HL-60 (cell line): Measurements from ENCODE around the gene NANOS2.
A peak's percentile ranks its signal among the peaks of the same experiment; 100 is the strongest.

Experiments used
- DNase-seq, 2 experiments: peaks; one replicate each; pipeline ENCODE4 v3.0.0-alpha.2; 2010 to 2020; ENCODE audit warnings: low read depth in 1 of 2, low spot score in 1 of 2
- H3K27ac ChIP-seq: fragments of 250-450 bp; sonication (Bioruptor Pico); replicated peaks from 2 replicates; pipeline ENCODE4 v1.5.1; 2020; ENCODE audit warnings: mild to moderate bottlenecking, moderate library complexity
- H3K27me3 ChIP-seq: fragments of 250-450 bp; sonication (Bioruptor Pico); 2 replicates; pipeline ENCODE4 v1.5.1; 2021; ENCODE audit warnings: mild to moderate bottlenecking, moderate library complexity; ENCODE audit not compliant: insufficient read depth, poor library complexity, severe bottlenecking
- H3K4me3 ChIP-seq: replicated peaks from 2 replicates; pipeline ENCODE4 v1.5.1; 2011; ENCODE audit warnings: mild to moderate bottlenecking, control low read depth, low read length; ENCODE audit not compliant: insufficient read depth
- GABPA ChIP-seq: IDR thresholded peaks from 2 replicates; pipeline ENCODE4 v1.6.1; 2012; ENCODE audit warnings: low read depth
- POLR2AphosphoS5 ChIP-seq: IDR thresholded peaks from 2 replicates; pipeline ENCODE4 v1.6.1; 2012; ENCODE audit warnings: low read depth
- SPI1 ChIP-seq: IDR thresholded peaks from 2 replicates; pipeline ENCODE4 v1.6.1; 2012; ENCODE audit warnings: low read depth, mild to moderate bottlenecking, borderline replicate concordance
- TF ChIP-seq, protein P1 (sequence below): IDR thresholded peaks from one replicate; pipeline ENCODE4 v1.5.1; 2011; ENCODE audit warnings: low read length, control low read depth, inconsistent platforms; ENCODE audit not compliant: insufficient read depth
- TF ChIP-seq, protein P2 (sequence below): IDR thresholded peaks from 2 replicates; pipeline ENCODE4 v1.6.1; 2012; ENCODE audit warnings: low read depth; ENCODE audit not compliant: insufficient replicate concordance

Gene NANOS2

DNA sequence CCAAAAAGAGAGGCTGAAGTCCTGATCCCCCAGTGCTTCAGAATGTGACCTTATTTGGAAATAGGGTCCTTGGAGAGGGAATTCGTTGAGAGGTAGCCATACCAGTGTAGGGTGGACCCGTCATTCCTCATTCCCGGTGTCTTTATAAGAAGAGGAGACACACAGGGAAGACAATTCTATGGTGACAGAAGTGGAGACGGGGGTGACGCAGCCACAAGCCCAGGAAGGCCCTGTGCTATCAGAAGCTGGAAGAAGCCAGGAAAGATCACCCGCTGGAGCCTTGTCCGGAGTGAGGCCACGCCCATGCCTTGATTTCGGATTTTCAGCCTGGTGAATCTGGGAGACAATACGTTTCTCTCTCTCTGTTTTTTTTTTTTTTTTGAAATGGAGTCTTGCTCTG, 9.6 kb downstream of the NANOS2 start:
- TF ChIP-seq SPI1, result no peak
- TF ChIP-seq, protein P1, sequence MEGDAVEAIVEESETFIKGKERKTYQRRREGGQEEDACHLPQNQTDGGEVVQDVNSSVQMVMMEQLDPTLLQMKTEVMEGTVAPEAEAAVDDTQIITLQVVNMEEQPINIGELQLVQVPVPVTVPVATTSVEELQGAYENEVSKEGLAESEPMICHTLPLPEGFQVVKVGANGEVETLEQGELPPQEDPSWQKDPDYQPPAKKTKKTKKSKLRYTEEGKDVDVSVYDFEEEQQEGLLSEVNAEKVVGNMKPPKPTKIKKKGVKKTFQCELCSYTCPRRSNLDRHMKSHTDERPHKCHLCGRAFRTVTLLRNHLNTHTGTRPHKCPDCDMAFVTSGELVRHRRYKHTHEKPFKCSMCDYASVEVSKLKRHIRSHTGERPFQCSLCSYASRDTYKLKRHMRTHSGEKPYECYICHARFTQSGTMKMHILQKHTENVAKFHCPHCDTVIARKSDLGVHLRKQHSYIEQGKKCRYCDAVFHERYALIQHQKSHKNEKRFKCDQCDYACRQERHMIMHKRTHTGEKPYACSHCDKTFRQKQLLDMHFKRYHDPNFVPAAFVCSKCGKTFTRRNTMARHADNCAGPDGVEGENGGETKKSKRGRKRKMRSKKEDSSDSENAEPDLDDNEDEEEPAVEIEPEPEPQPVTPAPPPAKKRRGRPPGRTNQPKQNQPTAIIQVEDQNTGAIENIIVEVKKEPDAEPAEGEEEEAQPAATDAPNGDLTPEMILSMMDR, result no peak
- TF ChIP-seq, protein P2, sequence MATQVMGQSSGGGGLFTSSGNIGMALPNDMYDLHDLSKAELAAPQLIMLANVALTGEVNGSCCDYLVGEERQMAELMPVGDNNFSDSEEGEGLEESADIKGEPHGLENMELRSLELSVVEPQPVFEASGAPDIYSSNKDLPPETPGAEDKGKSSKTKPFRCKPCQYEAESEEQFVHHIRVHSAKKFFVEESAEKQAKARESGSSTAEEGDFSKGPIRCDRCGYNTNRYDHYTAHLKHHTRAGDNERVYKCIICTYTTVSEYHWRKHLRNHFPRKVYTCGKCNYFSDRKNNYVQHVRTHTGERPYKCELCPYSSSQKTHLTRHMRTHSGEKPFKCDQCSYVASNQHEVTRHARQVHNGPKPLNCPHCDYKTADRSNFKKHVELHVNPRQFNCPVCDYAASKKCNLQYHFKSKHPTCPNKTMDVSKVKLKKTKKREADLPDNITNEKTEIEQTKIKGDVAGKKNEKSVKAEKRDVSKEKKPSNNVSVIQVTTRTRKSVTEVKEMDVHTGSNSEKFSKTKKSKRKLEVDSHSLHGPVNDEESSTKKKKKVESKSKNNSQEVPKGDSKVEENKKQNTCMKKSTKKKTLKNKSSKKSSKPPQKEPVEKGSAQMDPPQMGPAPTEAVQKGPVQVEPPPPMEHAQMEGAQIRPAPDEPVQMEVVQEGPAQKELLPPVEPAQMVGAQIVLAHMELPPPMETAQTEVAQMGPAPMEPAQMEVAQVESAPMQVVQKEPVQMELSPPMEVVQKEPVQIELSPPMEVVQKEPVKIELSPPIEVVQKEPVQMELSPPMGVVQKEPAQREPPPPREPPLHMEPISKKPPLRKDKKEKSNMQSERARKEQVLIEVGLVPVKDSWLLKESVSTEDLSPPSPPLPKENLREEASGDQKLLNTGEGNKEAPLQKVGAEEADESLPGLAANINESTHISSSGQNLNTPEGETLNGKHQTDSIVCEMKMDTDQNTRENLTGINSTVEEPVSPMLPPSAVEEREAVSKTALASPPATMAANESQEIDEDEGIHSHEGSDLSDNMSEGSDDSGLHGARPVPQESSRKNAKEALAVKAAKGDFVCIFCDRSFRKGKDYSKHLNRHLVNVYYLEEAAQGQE, result no peak
- TF ChIP-seq GABPA, result no peak
- Histone ChIP-seq H3K27me3 (no peaks in the 10 kb centered on the region), H3K4me3 (no peak overlapping the region), H3K27ac (no peak overlapping the region)
- DNase-seq, result no peak

DNA sequence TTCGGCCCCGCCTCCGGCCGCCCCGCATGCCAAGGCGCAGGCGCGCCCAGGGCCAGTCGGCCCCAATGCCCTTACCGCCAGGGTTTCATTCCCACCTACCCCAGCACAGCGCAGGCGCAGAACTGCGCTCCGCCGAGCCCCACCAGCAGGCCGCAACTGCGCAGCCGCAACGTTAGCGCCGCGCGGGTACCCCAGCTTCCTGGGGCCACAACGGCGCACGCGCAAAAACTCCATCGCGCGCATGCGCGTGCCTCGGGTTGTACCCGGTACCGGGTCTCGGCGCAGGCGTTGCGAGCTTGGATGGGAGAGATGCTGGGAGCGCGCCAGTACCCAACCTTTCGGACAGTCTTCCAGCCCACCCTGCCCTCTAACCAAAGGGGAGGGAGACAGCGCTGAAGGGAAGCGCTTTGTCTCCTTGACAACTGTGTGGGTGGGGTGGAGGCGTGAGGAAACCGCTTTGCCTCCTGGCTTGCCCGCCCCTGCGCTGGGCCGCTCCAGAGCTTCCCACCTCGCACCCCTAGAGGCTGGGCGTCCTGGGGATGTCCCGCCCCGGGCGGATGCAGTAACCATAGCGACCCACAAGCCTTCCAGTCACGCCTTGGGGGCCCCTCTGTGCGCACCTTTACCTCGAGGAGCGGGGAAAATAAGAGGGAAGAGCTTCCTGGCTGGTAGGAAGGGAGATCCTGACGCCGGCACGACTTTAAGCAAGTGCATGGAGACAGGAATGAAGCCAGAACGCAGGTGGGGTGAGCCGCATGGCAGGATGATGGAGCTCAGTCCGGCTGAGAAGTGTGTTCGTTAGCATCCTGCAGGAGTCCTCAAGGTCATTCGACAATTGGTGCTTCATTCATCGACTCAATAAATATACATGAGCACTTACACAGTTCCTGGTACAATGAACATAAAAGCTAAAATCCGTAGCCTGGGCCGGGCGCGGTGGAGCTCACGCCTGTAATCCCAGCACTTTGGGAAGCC, 11.6 kb downstream of the NANOS2 start:
- DNase-seq, result peak; percentile 88 to 96

DNA sequence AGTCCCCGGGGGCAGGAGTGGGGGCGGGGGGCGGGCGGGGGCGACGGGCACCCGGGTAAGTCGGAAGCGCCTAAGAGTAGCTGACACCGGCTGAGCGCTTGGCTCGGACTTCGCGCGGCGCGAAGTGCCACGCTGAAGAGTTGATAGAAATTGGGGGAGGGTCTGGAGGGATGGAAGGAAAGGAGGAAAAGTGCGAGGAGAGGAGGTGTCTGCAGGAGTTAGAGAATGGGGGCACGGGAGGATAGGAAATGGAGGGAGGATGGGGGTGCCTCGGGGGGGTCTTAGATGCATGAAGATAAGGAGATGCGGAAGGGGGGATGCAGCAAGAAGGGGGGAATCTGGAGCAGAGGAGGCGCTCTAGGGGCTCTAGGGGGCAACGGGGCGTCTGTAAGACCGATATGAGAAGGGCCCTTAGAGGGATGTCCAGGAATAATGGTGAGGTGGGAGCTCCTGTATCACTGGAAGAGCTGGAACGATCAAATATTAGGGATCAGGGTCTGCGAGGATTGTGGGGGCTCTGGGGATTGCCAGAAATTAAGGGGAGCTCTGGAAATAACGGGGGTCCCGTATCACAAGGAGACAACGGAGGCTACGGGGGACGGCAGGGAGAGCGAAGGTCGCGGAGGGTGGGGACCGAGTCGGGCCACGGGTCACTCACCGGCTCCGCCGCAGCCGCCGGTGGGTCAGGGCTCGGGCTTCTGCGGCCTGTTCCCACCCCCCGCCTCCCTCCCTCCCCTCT, 12.5 kb downstream of the NANOS2 start, which contains the start of gene MYPOP:
Gene MYPOP (minus strand): TSS at position 702 of the 739 bp plus-strand sequence. CDS start 840 bp downstream, outside the sequence.
- DNase-seq, result peak in 1 of 2 experiments; percentile 37
- peak within 1 kb of the TSS; percentile 60 for H3K4me3 ChIP-seq
- H3K27ac ChIP-seq, result peak within 1 kb of the TSS; percentile 61
- H3K27me3 ChIP-seq, result no peaks in the 10 kb centered on the region
- TF ChIP-seq, protein P1, result no peak
- TF ChIP-seq POLR2AphosphoS5 (no peak), GABPA (no peak), SPI1 (no peak)
- TF ChIP-seq, protein P2, result no peak

More for the DNA sequence above, 11.6 kb downstream of the NANOS2 start:
- TF ChIP-seq POLR2AphosphoS5, result peak; percentile 75; the same call in 1 of the 2 replicates
- TF ChIP-seq, protein P2, result no peak
- Histone ChIP-seq H3K4me3 (peak overlapping the region; percentile 60), H3K27me3 (no peaks in the 10 kb centered on the region), H3K27ac (peak overlapping the region; percentile 43)
